ENCODE data around the gene HLA-DMB. TPM values are rescaled to one million over a fixed set of nuclear protein-coding genes. Genes with fewer than 3 reads are reported as not detected.
A peak's percentile ranks its signal among the peaks of the same experiment; 100 is the strongest.

Gene HLA-DMB
- total RNA-seq, 1 donor from 2014 or later = 31.0 TPM

DNA sequence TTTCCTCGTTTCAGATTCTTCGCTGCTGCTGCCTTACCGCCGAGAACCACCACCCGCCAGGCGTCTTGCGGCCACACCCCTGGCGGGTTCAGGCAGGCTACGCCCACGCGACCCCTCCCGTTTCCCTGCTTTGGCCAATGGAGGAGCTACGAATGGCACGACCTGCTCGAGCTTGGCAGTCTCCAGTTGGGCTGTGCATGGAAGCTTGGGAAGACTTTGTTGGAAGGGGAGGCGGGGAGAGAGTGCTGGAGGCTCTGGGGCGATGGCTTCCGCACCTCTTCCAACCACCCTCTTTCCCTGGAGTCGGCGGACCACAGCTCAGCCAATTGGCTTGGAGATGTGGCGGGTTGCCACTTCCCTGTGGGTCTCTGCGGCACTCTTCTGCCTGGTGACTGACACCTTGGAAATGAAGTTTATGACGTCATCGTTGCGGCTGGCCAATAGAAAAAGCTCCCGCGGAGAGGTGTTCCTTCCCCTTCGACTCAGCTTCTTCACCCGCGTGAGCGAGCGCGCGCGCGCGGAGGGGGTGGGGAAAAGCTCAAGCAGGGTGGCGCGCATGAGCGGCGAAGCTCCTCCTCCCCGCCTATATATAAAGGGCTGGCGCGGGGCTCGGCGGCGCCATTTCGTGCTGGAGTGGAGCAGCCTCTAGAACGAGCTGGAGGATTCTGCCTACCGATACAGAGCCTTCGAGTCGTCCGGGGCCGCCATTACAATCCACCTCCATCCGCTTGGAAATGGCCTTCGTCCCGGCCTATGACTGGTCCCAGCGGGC lies 30.9 kb upstream of the HLA-DMB start:
- DNase-seq (ENCODE audit: low spot score) = peak; percentile 100

GRCh38 chr6:32971242-32971580 lies 30.4 kb upstream of the HLA-DMB start:
- DNase-seq (ENCODE audit: low spot score) = no peak

DNA sequence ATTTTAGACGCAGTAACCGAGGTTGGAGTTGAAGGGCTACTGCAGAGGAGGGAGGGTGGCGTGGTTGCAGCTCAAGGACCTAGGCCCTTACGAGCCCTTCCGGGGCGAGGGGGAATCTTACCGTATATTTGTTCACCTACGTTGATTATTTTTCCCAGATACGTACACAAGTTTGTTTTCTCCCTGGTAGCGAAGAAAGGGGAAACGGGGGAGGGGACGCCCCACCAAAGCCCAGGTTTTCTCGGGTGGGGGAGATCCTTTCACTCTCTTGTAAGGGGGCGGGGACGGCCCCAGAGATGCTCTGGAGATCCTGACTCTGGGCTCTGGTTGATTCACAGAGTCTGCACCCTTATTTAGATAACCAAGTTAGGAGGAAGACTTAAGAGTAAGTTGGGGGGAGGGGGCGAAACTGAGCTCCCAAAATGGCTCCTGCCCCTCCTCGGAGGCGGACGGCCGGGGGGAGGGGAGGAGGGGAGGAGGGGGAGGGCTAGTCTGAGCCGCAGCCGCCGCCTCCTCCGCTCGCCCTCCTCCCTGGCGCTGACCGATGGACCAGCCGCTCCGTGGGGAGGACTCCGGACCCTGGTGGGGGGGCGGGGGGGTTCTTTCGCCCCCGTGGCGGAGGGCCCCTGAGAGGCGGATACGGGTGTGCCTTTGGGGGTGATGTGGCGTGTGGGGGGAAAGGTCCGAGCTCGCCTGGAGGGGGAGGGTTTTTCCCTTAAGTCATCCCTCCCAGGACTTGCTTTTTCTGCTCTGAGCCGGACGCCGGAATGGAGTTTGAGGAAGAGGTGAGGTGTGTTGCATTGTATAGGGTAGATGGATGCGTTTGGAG lies 29.8 kb upstream of the HLA-DMB start:
- peak; percentile 93 for DNase-seq (ENCODE audit: low spot score)

DNA sequence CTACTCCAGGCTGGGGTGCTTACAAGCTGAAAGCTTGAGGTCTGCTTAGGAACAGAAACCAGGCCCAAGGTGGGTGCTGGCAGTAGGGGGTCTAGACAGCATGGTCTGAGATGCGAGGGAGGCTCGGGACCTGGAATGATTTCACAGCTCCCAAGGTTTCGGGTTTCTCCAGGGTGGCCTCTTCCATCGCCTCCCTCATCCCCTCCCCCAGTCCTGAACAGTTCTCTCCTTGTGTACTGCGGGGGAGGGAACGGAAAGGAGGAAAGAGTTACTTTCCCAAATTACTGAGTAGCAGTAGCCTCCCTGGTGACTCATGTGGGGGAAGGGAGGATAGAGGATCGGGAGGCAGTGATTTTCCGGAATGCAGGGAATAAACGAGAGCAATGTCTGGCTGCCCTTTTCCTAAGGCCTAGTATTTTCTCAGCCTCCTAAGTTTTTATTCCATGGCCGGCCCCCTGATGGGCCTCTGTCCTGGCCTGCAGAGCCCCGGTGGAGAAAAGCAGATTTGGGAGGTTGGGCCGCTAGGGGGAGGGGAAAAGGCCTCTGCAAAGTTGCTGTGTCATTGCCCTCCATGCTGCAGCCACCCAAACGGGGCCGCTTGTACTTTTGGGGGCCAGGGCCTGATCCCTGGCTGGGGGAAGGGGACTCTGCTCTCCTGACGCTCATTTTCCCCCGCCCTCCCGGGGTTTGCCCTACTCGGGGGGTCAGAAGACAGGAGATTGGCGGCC lies 29.0 kb upstream of the HLA-DMB start:
- DNase-seq (ENCODE audit: low spot score) = peak; percentile 82

GRCh38 chr6:32968867-32969684 lies 28.2 kb upstream of the HLA-DMB start:
- peak; percentile 81 for DNase-seq (ENCODE audit: low spot score)

DNA sequence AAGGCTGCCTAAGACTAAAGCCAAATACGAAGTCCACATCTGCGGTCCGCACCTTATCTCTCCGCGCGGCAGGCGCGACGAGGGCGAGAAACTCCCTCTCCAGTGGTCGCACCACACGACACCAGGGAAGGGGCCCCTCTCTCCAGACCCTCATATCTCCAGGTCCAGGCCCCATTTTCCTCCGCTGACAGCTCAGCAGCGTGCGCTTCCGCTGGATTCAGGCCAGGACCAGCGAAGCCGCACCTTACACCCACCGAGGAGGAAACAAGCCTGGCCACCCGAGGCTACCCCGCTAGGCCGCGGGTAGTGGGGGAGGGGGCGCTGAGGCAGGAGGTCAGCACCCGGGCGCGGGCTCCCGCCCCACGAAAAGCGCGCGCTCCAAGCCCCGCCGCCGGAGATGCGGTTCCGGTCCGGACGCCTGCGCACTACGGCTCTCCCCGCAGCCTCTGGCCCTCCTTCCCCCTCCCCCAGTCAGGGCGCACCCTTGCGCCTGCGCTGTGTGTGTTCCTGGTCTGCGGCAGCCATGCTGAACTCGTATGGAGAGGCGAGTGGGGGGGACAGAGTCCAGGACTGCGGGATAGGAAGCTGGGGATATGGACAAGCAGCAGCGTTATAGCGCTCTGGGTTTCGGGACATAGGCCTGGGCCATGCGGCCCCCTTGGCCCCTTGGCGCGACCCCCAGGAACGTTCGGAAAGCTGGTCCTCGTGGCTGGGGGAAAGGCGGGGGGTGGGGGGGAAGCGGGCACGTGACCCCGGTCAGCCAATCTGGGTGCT lies 27.5 kb upstream of the HLA-DMB start, which contains the start of gene BRD2:
BRD2 (plus strand) TSS at position 502 of the 774 bp plus-strand sequence. CDS start 4,305 bp downstream, outside the sequence.
- peak; percentile 97 for DNase-seq (ENCODE audit: low spot score)

DNA sequence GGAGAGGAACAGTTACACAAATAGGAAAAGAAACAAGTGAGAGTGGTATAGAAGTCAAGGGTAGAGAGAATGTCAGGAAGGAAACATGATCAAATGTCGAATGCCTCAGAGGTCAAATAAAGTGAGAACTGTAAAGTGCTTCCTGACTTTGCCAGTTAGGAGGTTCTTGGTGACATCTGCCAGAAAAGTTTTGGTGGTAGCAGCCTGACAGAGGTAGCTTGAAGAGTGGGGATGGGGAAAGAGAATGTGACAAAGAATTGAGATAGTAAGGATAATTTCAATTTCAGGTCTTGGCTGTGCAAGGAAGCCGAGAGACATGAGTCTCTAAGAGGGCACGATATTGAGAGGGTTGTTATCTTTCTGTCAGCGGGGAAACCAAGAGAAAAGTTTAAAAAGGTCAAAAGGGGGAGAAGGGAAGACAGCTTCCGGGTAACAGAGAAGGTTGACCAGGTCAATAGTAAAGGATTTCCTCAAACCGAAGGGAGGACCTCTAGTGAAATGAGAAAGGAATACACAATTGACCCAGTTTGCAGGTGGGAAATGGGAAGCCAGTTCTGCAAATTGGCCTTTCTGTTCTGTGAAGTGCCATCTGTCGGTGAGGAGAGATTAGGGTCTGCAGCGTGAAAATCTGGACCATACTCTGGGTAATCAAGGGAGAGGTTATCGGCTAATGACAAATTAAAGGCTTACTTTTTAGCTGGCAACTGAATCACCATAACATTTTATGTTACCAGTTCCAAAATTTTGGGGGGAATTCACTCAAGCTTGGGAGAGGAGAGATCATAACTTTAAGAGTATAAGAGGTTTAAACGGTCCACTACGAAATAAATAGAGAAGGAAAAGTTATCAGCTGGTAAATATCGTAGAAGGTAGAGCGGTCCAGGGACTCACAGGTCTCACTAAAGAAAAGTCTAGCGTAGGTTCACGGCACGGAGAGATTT lies 26.6 kb upstream of the HLA-DMB start:
- DNase-seq (ENCODE audit: low spot score) = no peak

DNA sequence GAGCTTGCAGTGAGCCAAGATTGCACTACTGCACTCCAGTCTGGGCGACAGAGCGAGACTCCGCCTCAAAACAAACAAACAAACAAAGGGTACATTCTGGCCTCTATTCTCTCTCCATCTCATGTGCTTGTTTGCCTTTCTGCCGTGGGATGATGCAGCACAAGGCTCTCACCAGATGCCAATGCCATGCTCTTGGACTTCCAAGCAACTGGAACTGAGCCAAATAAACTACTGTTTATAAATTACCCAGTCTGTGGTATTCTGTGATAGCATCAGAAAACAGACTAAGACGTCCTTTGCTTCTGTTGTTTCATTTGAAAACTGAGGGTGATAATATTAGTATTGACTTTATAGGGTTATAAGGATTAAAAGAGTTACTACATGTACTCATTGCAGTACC lies 23.9 kb upstream of the HLA-DMB start:
- DNase-seq (ENCODE audit: low spot score) = no peak

GRCh38 chr6:32963866-32964265 lies 23.0 kb upstream of the HLA-DMB start:
- no peak for DNase-seq (ENCODE audit: low spot score)

- no peak for DNase-seq (ENCODE audit: low spot score)
These were observed 21.5 kb upstream of the HLA-DMB start for GRCh38 chr6:32962213-32962826.

GRCh38 chr6:32960563-32960962 lies 19.7 kb upstream of the HLA-DMB start:
- DNase-seq (ENCODE audit: low spot score) = no peak

- no peak for DNase-seq (ENCODE audit: low spot score)
These were observed 15.3 kb upstream of the HLA-DMB start for GRCh38 chr6:32956176-32956575.

DNA sequence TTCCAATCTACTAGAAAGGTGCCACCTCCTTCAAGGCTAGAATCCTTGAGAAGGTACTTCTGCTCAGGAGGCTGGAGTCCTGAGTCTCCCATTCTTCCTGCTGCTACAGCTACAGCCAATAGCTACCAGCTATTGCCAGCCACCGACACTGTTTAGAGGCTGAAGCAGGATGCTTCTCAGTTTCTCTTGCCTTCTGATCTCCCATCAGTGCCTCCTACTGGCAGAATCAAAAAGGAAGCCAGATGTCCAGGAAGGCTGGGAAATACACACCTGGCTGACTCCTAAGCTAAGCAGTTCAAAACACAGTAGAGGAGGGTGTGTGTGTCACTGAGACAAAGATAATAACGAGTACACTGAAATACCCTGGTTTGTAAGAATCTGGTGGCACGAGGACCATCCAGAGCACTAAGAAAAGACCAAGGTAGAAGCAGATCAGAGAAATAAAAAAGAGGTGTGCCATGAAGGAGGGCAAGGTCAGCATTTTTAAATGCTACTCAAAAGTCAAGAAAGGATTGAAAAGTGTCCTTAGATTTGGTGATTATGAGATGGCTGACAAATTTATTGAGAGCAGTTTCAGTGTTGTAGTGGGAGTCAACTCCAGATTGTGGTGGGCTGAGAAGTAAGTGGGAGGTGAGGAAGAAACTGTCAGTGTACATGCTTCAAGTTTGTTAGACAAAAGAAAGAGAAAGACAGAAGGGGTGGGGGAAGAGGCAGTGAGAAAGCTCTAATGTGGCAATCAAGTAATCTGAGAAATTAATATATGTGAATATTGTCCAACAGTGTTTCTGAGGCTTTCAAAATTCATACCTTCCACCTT lies 14.4 kb upstream of the HLA-DMB start:
- no peak for DNase-seq (ENCODE audit: low spot score)

DNA sequence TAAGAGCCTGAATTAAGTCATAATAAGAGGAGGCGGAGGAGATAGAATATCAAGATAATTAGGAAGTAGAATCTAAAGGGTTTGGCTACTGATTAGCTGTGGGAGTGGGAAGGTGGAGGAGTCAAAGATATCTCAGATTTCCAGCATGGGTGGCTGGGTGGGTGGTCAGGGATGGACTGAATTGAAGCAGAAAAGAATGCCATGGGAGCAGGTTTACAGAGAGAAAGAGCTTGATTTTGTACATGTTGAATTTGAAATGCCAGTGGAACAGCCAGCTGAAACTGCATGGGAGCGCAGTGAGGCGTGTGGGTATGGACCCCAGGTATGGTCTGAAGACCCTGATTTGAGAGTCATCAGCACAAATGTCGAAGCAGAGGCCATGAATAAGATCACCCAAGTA lies 13.4 kb upstream of the HLA-DMB start:
- no peak for DNase-seq (ENCODE audit: low spot score)

GRCh38 chr6:32953775-32954174 lies 12.9 kb upstream of the HLA-DMB start:
- no peak for DNase-seq (ENCODE audit: low spot score)

- peak; percentile 93 for DNase-seq (ENCODE audit: low spot score)
These were observed 12.2 kb upstream of the HLA-DMB start, which contains the start of gene HLA-DMA for GRCh38 chr6:32952817-32953739. Gene HLA-DMA, minus strand, starts transcription at chr6:32953097. Its CDS starts 61 bp downstream, at chr6:32953036.

DNA sequence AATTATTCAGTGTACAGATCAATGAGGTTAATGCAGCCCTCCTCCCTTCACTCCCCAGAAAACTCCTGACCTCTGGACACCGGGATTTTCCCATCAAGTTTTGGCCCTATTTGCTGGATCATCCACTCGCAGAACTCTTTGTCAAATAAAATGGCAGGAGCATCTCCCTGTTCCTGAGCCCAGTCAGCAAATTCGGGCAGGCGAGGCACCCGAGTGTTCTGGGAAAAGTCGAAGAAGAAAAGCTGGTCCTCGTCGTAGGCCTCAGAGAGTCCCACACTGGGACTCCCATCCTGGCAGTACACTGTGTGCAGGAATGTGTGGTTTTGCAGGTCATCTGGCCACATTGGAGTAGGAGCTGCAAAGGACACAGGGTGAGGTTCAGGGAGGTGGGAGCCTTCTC lies 9.6 kb upstream of the HLA-DMB start:
- DNase-seq (ENCODE audit: low spot score) = no peak
